ELF-1 (cell line): Measurements from ENCODE around the gene NKD2.

ENCODE experiments used
- DNase-seq: peaks from one replicate; pipeline ENCODE4 v3.0.0-alpha.2; 2016; ENCODE audit warnings: low read depth, low spot score

The NKD2 gene

DNA sequence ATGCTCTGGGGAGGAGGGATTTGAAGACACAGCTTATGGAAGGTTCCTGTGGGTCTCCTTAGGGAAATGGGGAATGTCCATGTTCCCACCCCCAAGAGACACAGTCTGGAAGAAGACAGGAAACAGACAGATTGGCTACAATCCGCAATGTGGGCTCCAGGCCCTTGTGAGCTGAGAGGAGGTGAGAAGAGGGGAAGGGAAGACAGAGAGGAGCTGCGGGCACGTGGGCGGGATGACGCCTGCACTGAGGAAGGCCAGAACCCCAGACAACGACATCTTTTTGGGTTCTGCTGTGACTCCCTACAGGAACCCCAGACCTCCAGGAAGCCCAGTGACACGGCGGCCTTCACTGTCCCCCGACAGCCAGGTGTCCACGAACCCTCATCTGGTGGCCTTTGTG, 29.9 kb upstream of the NKD2 start:
- peak; percentile 30 for DNase-seq

DNA sequence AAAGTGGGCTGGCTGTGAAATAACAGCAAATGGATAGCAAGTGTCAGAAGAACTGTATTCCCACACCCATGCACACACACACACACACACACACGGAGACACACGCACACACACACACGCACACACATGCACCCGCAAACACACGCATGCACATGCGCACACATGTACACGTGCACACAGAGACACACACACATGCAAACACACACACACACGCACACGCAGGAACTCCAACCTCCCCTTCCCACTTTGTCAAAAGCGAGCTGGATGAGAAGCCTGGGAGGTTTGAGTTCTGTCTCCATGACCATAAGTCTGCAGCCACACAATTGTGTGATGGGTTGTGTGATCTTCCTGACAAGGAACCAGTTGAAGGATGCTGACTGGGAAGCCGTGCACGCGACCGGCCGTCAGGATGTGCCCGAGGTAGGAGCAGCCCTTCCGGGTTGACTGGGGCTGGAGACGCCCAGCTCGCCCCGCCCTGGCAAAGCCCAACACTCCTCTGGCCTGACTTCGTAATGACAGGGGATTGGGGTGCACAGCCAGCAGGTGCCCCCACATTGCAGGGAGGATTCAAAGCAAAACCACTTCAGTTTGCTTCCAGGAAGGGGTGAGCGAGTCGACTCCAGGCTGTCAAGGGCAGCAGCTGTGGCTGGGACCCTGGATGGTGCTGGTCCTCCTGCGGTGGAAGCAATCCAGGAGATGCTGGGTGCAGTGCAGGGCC, 29.3 kb upstream of the NKD2 start:
- DNase-seq, result no peak

DNA sequence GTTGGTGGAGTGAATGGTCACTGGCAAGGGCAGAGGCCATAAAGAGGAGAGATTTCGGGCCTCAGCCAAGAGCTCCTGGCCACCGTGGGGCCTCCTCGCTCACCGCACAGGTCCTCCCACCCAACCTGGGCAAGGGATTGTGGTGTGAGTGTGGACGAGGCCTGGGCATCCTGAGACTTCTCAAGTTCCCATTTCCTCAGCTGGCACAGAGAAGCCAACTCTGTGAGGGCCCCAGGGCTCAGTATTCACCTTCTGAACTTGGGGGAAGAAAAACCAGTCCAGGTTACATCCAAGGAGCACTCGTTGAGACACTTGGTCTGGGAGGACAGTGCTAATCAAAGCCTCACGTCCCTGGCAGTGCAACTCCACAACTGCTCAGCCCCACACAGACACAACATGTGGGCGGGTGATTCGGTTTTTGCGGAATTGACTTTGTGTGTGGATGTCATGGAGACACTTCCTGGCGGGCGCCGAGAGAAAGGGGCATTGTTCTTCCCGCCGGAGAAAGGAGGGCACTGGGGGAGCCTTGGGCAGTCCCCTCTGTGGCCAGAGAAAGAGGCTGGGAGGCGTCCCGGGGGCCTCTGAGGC, 28.5 kb upstream of the NKD2 start:
- peak; percentile 30 for DNase-seq

DNA sequence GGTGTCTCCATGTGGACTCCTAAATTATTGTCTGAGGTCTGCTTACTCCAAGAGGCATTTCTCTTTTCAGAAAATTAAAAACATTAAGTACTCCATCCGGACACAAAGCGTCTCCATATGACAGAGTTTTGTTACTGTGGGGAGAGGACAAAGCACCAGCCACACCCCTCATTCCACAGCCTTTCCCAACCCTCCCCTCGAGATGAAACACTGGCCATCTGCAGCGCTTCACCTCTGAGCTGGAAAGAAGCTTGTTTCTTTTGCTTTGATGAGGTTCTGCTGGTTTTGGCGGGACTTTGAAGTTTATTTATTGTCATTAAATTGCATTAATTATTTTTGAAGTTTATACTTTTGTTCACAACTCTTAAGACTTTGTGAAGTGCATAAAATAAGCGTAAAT, 27.6 kb upstream of the NKD2 start:
- DNase-seq, result peak; percentile 51

DNA sequence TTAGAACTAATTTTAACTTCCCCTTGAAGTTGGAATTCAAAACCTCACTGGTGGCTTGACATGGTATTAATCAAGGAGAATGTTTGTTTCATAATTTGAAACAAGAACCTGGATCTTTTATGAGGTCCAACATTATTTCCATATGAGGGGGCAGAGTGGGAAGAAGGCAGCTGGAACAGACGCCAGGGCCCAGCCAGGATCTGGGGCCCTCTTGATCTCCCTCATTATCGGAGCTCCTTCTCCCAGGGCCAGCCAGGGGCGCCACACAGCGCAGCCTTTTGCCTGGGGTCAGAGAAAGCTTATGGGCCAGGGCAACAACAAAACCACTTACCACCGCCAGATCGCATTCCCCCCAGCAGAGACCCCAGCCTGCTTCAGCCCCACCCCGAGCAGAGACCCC, 27.1 kb upstream of the NKD2 start:
- DNase-seq, result no peak

DNA sequence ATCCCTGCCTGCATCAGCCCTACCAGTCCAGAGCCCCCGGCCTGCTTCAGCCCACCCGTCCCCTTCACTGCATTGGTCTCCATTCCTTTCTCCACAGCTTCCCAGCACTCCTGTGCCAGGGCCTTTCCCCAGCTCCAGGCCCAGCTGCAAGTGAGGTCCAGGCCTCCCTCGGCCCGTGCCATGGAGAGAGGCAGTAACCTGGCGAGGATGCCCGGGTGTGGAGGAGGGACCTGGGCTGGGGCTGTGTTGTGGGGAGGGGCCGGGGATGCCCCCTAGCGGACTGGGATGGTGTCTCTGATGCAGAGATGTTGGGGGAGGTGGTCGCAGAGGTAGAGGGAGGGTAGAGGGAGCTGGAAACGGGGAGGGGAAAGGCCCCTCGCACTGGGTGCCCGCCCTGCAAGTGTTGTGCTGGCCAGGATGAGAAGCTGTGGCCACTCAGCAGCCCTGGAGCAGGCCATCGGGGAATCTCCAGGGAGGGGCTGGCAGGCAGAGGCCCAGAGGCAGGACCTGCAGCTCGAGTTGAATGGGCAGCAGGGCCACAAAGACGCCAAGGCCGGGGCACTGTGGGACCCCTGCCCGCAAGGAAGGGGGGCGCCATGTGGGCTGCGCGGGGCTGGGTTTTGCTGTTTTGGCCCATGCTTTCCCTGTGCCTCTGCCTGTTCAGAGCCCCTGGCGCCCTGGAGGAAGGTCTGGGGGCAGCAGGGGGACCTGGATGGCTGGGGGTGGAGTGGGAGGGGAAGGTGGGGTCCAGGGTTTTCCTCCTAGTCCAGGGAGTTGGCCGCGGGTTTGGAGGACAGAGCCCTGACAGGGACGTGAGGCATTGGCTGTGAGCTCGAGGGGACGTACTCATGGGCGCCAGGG, 26.0 kb upstream of the NKD2 start:
- DNase-seq, result peak; percentile 73

DNA sequence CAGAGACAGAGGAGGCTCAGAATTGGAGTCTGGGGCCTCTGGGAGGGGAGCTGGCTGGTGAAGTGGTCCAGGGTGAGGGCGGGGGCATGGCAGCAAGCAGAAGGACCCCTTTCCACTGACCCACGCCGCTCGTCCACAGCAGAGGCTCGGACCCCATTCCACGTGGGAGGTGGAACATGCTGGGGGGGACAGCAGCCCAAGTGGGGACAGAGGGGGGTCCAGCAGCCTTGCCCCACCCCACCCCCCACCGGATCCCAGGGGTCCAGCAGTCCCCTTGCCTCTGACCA, 25.4 kb upstream of the NKD2 start:
- DNase-seq, result no peak

DNA sequence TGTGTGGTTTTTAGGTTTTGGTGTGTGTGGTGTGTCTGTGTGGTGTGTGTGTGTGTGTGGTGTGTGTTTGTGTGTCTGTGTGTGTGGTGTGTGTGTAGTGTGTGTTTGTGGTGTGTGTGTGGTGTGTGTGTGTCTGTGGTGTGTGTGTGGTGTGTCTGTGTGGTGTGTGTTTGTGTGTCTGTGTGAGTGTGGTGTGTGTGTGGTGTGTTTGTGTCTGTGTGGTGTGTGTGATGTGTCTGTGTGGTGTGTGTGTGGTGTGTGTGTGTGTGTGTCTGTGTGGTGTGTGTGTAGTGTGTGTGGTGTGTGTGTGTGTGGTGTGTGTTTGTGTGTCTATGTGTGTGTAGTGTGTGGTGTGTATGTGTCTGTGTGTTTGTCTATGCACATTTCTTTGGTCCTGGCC, 25.0 kb upstream of the NKD2 start:
- DNase-seq, result no peak

DNA sequence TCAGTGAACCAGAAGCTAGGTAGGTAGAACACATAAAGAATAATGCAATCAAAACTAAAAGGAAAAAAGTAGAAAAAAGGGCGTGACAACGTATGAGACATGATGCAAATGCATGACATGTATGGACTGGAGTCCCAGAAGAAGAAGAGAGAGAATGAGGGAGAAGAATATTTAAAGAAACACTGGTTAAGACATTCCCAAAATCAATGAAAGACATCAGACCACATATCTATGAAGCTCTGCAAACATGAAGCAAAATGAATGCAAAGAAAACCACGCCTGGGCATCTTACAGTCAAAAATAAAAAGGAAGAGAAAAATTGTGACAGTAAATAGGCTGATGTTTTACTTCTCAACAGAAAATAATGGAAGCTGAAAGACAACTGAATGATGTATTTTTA, 23.8 kb upstream of the NKD2 start:
- DNase-seq, result no peak

DNA sequence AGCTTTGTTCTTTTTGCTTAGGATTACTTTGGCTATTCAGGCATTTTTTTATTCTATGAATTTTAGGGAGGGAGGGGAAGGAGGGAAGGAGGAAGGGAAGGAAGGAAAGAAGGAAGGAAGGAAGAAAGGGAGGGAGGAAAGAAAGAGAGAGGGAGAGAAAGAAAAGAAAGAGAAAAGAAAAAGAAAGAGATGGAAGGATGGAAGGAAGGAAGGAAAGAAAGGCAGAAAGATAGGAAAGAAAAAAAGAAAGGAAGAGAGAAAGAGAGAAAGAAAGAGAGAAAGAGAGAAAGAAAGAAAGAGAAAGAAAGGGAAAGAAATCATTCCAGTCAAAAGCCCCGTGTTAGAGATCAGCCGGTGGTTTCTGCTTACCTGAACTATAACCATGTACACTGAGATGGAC, 20.8 kb upstream of the NKD2 start:
- no peak for DNase-seq

DNA sequence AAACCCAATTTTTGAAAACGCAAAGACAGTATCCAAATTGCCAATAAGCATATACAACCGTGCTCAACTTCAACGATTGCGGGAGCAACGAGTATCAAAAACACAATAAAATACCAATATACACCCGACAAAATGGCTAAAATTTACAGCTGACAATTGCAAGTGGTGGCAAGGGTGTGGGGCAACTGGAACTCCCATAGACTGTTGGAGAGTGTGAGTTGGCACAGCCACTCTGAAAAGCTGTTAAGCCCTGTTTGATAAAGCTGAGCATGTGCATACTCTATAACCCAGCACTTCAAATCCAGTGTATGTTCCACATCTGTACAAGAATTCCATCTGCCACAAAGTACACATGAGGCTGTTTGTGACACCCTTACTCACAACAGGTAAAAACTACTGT, 20.3 kb upstream of the NKD2 start:
- DNase-seq, result no peak

DNA sequence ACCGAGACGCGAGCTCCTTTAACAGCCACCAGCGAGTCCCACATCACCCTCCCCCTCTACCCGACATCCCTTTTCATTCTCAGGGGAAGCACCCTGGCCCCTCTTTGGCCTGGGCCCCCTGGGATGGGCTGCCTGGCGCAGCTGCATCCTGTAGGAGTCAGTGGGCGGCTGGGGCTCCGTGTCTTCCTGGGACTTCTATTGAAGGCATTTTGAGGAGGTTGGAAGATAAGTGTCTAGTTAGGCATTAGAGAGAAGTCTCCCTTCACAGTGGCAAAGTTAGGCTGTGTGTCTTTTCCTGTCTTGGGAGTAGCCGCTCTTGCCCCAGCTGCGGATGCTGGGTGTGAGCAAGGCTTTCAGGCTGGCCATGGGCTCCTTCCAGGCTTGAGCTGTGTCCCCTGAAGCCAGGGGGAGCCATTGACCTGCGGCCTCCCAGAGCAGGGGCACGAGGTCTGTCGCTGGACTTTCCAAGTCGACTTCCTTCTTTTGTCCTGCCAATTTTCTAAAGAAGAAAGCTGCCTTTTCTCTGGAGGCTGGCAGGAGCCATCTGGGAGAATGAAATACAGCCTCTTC, 18.6 kb upstream of the NKD2 start:
- no peak for DNase-seq

DNA sequence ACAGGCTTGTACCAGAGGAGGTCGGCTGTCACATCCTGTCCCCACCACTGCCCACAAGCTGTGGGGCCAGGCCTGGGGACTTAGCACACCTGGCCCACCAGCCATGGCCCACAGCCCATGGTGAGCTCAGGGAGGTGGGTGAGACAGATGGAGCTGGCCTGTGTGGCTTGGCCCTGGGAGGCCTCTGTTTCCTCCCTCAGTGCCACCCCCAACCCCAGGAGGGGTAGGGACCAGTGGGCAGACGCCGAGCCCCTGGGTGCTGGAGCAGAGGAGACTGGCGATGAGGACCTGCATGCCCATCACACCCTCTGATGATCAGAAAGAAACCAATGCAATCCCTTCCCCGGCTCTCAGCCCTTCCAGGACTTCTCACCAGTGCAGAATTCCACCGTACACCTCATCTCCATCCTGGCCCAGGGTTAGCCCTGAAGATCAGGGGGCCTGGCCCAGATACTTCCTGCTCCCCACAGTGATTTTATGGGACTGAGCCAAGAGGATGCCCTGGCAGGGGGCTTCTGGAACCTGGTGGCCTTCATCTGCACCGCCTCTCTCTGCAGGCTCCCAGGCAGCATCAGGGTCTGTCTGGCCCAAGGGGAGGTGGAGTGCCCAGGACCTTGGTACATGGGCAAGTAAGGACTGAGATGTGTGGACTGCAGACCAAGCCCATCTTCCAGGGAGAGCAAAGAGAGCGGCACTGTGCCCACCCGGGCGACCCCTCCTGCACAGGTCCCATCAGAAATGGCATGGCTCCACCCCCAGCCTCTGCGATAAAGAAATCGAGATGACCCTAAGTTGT, 16.9 kb upstream of the NKD2 start:
- DNase-seq, result no peak

DNA sequence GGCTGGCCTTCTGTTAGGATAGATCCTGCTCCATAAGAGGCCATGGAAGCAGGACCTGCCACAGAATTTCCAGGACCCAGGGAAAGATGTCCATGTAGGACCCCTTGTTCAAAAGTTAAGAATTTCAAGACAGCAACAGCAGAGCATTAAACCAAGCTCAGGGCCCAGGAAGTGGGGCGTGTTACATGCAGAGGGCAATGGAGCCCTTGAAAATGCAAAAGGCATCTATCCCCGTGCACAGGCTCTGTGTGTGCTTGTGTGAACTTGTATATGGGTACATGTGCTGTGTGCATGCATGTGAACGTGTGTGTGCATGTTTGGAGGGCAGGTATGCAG, 14.4 kb upstream of the NKD2 start:
- no peak for DNase-seq

DNA sequence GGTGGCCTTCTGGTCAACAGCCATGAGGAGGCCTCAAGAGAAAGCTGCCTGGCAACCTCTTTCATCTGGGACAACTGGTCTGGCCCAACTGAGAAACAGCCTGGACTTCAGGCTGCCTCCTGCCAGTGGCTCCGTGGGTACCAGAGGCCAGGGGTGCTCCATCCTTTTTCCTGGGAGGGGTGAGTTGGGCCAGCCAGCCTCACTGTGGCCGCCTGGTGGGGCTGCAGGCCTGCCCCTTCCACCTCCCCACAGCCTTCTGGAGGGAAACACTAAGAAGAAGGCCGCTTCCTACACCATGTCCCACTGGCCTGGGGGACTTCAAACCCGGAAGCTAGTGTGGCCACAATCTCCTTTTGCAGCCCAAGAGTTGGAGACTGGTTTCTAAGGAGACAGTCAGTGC, 13.8 kb upstream of the NKD2 start:
- DNase-seq, result peak; percentile 22

DNA sequence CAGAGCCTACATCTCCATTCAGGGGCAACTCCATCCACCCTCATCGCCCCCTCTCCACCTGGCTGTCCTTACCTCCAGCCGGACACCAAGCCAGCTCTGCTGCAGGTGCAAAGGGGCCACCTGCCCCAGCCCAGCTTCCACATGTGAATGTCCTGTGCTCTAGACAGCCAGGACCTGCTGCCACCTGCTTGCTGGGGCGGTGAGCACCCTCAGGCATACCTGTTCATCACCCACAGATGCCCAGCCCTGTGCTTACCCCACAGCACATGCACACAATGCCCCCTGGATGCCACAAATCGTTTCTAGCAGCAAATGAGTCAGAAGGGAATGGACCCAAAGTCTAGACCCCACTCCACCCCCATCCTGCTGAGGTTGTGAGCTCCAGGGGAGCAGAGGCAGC, 13.3 kb upstream of the NKD2 start:
- DNase-seq, result no peak

DNA sequence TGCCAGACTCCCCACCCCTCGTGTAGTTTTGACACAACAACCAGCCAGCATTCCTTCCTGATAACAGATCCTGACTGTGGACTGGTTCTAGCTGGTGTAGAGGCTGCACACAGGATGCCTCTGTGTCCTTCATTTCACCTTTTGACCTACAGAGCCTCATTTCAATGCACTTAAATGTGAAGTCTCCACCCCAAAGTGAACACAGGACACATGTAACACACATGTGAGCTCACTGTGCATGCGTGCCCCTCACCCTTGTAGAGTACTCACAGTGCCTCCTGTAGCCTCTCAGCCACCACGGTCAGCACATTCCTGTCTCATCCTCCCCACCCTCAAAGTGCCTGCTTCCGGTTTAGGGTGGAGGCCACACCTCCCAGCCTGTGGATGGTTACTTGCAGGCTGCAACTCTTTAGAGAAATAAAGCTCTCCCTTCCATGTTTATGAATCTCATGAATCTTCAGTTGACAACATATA, 11.6 kb upstream of the NKD2 start:
- peak; percentile 77 for DNase-seq

DNA sequence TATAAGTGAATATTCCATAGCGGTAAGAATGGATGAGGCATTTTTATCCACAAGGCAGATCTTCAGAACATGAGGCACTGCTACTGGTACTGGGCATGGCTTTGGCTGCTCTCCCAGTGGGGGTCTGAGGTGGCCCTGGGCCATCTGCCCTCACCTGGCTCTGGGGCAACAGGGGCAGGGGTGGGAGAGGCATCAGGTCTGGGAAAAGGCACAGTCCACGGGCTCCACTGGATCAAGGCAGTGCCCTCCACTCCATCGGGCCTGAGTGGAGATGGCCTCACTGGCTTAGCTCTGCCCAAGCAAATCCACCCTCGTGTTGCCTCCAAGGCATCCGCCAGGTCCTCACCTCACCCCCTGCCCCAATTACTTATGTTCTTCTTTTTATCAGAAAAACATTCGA, 10.9 kb upstream of the NKD2 start:
- DNase-seq, result no peak

DNA sequence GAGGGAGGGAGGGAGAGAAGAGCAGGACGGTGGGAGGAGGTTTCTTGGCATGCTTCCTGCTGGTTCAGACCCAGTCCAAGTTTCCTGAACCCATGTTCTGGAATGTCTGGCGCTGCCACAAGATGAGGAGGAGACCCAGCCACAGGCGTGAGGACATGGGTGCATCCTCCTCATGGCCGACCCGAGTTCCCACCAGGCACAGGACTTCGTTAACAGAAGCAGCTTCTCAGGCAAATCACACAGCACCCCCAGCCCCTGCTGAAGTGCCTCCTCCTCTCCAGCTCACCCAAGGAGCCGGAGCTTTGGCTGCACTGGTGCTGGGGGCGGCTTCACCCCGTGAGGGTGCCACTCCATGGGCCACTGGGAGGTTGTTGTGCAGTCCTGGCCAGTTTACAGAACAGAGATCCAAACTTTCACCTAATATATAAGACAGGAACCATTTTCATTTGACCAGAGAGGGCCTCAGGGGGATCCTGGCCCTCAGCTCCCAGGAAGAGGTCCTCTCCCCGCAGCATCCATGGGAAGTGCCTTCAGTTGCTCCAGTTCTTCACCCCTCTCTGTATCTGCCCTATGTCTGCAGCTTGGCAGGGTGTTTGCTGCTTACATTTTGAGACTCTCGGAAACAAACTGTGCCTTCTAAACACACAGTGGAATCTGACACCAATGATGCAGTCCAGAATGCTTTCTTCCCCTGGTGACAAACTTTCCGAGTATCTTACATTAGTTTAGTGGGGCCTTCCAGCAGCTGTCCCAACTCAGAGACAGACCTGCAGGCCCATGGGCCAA, 10.2 kb upstream of the NKD2 start:
- DNase-seq, result no peak

DNA sequence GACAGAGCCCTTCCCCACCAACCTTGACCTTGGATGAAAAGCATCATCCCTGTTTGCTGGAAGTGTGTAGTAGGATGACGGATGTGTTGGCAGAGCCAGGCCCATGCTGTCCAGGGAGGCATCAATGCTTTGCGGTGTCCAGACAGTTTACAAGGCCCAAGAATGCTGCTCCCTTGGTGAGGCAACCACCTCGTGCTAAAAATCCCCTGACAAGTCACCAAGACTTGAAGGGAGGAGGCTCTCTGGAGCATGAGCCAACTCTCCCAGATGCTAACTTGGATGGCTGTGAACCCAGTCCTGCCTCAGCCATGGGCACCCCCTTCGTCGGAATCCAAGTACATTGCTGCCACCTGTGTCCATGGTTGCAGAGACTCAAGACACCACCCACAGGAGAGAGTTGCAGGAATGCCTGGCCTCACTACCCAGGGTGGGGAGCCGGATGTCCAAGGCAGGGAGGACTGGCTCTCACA, 9.5 kb upstream of the NKD2 start:
- no peak for DNase-seq

DNA sequence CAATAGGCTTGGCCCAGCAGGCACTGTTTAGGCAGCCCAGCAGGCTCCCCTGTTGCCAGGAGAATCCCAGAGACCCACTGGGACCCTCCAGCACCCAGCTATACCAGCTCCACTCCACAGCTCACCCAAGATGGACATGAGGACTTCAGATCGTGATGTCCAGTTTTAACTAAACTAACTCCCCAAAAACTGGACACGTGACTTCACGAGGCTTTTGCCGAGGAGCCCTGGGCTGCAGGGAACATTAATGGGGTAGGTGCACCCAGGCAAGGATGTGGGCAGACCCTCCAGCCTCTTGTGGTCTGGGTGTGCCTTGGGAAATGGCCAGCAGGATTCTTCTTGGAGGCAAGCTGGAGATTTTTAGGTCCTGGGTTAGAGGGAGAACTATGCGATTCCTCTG, 8.9 kb upstream of the NKD2 start:
- DNase-seq, result no peak
